Activated CD8-positive, alpha-beta memory T cell treated with anti-CD3 and anti-CD28 coated beads, Interleukin-2, amount 50 U/mL, for 1 hour (primary cell): ENCODE data around the gene PPM1A.

Experiments
- DNase-seq: peaks from one replicate; pipeline ENCODE4 v3.0.0-alpha.2; 2020; ENCODE audit errors: extremely low read depth

PPM1A gene

GRCh38 chr14:60248697-60249318 is at the start of gene PPM1A:
Gene PPM1A, plus strand, starts transcription at chr14:60249221. Its CDS starts 33,483 bp downstream, at chr14:60282704.
- peak; percentile 85 for DNase-seq

GRCh38 chr14:60199321-60199720 is 49.7 kb upstream of the PPM1A start:
- no peak for DNase-seq

- DNase-seq = no peak
These were observed 44.7 kb upstream of the PPM1A start for GRCh38 chr14:60204104-60204842.

- DNase-seq = no peak
These were observed 43.9 kb upstream of the PPM1A start for GRCh38 chr14:60204843-60205774.

- no peak for DNase-seq
These were observed 42.8 kb upstream of the PPM1A start for GRCh38 chr14:60206249-60206670.

- DNase-seq = no peak
These were observed 42.0 kb upstream of the PPM1A start for GRCh38 chr14:60206837-60207533.

GRCh38 chr14:60210703-60211102 is 38.3 kb upstream of the PPM1A start:
- DNase-seq = no peak

- no peak for DNase-seq
These were observed 37.9 kb upstream of the PPM1A start for GRCh38 chr14:60211153-60211552.

- no peak for DNase-seq
These were observed 36.3 kb upstream of the PPM1A start for GRCh38 chr14:60212503-60213371.

- no peak for DNase-seq
These were observed 35.0 kb upstream of the PPM1A start for GRCh38 chr14:60214003-60214402.

GRCh38 chr14:60214415-60215126 is 34.5 kb upstream of the PPM1A start:
- DNase-seq = no peak

GRCh38 chr14:60215127-60215444 is 33.9 kb upstream of the PPM1A start:
- DNase-seq = no peak

- DNase-seq = no peak
These were observed 33.3 kb upstream of the PPM1A start for GRCh38 chr14:60215520-60216420.

- DNase-seq = no peak
These were observed 31.3 kb upstream of the PPM1A start for GRCh38 chr14:60217713-60218112.

- DNase-seq = no peak
These were observed 28.9 kb upstream of the PPM1A start for GRCh38 chr14:60220084-60220483.

- no peak for DNase-seq
These were observed 28.1 kb upstream of the PPM1A start for GRCh38 chr14:60220917-60221316.

GRCh38 chr14:60221457-60221856 is 27.6 kb upstream of the PPM1A start:
- DNase-seq = no peak

- no peak for DNase-seq
These were observed 26.2 kb upstream of the PPM1A start for GRCh38 chr14:60222820-60223219.

GRCh38 chr14:60225265-60225664 is 23.8 kb upstream of the PPM1A start:
- no peak for DNase-seq
